ENCODE measurements around the gene HOXB4.
"Not testable (repeated sequence)": the region's sequence is repeated elsewhere in the genome, so short reads cannot be mapped to it uniquely, and the experiment has no call there.

The HOXB4 gene

GRCh38 chr17:48546924-48547807, 31.0 kb downstream of the HOXB4 start:
- DNase-seq (ENCODE audit: low read depth, low spot score) = no peak

DNA sequence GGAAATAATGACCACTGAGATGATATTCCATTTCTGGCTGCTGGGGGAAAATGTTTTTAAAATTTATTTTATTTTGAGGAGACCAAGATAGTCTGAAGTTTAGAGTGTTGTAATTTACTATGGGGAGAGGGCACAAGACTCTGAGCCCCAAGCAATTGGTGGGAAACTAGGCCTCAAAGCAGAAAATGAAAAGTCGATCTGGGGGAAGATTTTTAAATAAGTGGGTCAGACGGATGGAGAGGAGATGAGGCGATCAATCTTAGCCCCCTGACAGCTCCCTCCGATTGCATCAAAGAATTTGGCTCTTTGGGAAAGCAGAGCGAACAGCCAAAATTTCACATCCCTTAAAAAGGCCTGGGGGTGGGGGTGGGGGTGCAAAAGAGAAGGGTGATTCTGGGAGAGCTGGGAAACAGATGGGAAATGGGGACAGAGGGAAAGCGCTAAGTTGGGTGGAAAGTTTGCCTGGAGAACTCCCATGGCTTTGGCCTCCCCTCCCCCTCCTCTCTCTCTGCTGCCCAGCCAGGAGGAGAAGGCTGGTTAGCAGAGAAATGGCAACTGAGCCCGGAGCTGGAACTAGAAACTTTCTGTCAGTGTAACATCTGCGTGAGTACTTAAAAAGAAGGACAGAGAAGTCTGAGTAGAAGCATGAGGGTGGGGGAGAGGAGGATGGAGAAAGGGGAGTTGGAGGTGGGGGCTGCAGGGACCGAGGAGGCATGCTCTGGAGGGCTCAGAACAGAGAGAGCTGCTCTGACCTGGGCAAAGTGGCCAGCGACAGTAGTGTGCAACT, 31.8 kb downstream of the HOXB4 start:
- DNase-seq (ENCODE audit: low read depth, low spot score) = no peak

DNA sequence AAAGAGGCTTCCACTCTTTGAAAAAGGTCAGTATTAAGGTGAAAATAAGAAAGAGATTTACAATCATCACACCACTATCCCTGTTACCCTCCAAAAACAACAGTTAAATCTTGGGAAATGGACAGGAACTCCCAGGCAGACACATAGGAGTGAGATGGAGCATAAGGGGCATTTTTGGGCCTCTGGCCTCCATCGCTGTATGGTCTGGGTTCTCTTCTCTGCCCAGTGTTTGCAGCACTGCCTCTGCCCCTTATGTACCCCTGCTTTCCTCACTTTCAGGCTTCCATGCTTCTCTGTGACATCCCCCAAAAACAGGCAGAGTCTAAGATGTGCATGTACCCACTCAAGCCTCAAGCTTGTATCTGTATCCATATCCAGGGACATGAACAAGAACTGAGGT, 32.6 kb downstream of the HOXB4 start:
- no peak for DNase-seq (ENCODE audit: low read depth, low spot score)

- no peak for DNase-seq (ENCODE audit: low read depth, low spot score)
Measured at GRCh38 chr17:48545022-48545375, 33.2 kb downstream of the HOXB4 start, which contains the start of gene HOXB2. TSS of gene HOXB2 (minus strand) at chr17:48545109. CDS start at chr17:48544911, 198 bp downstream.

GRCh38 chr17:48544349-48545021, 33.7 kb downstream of the HOXB4 start:
- no peak for DNase-seq (ENCODE audit: low read depth, low spot score)

GRCh38 chr17:48543854-48544348, 34.2 kb downstream of the HOXB4 start:
- DNase-seq (ENCODE audit: low read depth, low spot score) = no peak

GRCh38 chr17:48543107-48543853, 34.9 kb downstream of the HOXB4 start:
- DNase-seq (ENCODE audit: low read depth, low spot score) = no peak

DNA sequence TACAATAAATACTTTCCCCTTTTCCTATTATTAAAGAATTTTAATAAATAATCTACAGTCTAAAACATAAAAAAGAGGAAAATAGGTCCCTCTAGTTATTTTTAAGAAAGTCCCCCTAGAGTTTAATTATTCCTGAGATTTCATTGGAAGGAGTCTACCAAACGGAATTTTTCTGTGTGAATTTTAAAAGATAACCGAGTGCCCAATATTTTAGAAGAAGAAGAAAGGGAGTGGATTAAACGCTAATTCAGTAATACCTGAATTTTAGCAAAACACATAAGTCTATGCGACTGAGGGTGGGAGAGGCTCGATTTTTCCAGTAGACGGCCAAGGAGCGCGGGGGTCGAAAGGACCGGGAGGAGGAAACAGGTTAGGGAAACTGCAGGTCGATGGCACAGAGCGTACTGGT, 35.4 kb downstream of the HOXB4 start:
- no peak for DNase-seq (ENCODE audit: low read depth, low spot score)

DNA sequence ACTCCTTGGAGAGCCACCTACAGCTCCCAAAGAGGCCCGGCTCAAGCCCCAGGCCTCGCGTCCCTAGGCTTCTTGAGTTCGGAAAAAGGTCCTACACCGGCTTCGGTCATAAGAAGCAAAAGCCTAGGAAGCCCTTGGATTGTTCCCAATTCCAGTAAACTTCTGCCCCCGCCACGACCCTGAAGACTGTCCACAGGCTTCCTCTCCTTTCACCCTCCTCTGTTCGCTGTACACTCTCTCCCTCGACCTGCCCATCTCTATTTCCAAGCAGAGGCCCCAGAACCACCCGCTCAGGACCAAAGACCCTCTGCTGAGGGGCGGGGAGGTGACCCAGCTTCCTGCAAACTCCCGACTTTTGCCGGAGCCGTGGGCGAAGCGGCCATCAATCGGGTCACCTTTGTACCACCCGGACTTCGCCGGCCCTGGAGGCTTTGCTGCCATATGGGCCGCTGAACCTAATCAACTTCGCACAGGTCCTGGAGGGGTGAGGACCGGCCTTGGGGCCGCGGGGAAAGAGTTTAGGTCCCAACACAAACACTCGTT, 36.0 kb downstream of the HOXB4 start:
- no peak for DNase-seq (ENCODE audit: low read depth, low spot score)

GRCh38 chr17:48541577-48542113, 36.5 kb downstream of the HOXB4 start:
- DNase-seq (ENCODE audit: low read depth, low spot score) = no peak

GRCh38 chr17:48541036-48541576, 37.0 kb downstream of the HOXB4 start:
- no peak for DNase-seq (ENCODE audit: low read depth, low spot score)

- DNase-seq (ENCODE audit: low read depth, low spot score) = no peak
Measured at GRCh38 chr17:48540213-48540612, 37.9 kb downstream of the HOXB4 start.

DNA sequence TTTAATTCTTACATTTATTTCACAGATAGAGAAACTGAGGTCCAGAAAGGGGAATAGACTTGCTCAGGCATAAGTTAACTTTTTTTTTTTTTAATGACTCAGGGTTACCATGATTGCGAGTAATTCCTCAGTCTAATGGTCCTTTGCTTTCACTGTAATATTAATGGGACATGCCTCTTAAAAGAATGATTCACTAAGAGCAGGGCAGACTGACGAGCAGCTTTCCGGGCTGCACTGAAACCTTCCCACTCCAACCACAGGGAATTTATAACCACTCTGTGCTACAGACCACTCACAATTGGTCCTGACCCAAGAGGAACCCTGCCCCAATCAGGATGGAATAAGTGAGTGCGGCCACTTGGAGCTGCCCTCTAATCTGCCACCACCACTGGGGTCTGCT, 39.0 kb downstream of the HOXB4 start:
- no peak for DNase-seq (ENCODE audit: low read depth, low spot score)

DNA sequence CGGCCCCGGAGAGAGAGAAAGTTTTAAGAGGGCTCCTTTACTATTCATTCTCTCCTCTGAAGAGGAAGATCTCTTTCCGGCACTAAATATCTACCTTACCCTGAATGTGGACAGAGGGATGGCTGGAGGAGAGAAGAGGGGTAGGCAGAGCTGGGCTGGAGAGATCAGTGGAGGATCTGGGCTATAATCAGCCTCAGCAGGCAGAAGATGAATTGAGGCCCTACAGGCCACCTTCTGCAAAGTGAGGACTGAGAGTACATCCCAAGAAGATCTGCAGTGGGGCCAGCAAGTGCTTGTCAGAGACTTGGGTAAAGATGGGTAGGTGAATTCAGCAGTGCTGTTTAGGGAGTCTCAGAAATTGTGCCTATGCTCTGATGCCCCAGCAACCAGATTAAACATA, 40.8 kb downstream of the HOXB4 start:
- no peak for DNase-seq (ENCODE audit: low read depth, low spot score)

DNA sequence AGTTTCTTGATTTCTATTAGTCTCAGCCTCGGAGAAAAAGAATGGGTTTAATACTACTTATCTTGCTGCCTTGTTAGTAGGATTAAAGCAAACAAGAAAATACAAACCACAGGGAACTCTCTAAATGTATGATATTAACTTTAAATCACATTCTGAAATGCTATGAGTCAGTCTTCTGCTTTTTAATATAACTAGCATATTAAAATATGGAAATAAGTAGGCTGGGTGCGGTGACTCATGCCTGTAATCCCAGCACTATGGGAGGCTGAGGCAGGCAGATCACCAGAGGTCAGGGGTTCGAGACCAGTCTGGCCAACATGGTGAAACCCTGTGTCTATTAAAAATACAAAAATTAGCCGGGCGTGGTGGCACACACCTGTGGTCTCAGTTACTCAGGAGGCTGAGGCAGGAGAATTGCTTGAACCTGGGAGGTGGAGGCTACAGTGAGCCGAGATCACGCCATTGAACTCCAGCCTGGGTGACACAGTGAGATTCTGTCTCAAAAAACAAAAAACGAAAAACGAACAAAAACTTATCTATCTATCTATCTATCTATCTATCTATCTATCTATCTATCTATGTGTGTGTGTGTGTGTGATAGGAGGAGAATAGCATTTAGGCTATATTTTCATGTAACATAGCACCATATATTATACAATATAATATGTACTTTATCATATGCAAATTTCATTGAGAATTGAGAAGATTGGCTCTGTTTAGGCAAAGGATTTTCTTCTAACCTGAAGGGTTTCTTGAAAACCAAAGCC, 42.2 kb downstream of the HOXB4 start:
- DNase-seq (ENCODE audit: low read depth, low spot score) = not testable (repeated sequence)

DNA sequence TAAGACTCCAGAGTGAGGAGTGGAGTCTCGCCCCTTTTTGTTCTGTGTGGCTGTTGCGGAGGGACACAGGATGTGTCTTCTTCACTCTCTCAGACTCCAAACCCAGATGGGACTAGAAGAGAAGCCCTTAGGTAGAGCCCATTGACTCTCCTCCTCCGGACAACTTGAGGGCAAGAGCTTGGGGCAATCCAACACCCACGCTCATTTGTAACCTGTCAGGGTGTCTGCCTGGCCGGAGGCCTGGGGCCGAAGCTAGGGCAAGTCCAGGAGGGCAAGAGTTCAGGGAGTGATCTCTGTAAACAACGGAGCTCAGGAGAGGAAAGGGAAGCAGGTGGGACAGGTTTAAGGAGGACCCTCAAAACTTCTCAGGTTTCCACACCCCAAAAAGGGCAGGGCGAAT, 45.9 kb downstream of the HOXB4 start:
- DNase-seq (ENCODE audit: low read depth, low spot score) = no peak

- no peak for DNase-seq (ENCODE audit: low read depth, low spot score)
Measured at GRCh38 chr17:48530887-48531272, 47.3 kb downstream of the HOXB4 start, which contains the start of gene HOXB1. TSS of gene HOXB1 (minus strand) at chr17:48531011. CDS start at chr17:48530904, 107 bp downstream.

DNA sequence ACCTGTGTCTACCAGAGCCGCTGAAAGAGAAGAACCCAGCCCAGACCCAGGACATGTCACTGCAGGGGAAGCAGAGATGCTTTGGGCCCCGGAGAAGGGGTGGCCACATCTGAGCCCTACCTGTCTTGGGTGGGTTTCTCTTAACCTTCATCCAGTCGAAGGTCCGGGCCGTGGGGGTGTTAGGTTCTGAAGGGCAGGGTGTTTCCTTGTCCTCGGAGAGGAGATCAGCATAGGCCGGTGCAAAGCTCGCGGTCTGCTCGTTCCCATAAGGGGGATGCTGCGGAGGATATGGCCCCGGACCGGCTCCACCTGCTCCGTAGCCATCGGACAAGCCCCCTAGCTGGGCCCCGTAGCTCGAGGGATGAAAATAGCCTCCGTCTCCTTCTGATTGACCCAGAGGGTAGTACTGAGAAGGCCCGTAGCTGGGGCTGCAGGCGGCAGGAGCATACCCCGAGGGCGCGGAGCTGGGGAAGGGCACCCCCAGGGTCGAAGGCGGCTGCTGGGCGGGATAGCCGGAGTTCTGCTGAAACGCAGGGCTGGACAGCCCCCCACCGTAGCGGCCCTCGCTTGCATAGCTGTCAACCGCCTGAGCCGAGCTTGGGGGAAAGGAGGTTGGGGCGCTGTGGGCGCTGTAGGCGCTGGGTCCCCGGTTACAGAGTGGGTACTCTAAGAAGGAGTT, 47.8 kb downstream of the HOXB4 start:
- no peak for DNase-seq (ENCODE audit: low read depth, low spot score)

DNA sequence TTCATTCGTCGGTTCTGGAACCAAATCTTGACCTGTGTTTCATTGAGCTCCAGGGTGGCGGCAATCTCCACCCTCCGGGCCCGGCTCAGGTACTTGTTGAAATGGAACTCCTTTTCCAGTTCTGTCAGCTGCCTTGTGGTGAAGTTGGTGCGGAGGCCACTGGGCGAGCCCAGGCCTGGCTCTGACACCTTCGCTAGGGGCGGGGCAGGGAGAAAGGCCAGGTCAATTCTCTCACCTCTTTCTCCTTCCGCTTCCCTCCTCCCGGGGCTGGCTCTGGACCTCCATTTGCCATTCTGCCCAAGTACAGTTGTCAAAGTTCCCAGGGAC, 48.5 kb downstream of the HOXB4 start:
- DNase-seq (ENCODE audit: low read depth, low spot score) = no peak
